HepG2 (cell line): Measurements from ENCODE around the gene EBF3. TPM values are rescaled to one million over a fixed set of nuclear protein-coding genes. Genes with fewer than 3 reads are reported as not detected.

Experiments
- ATAC-seq: fragments of 200-7000 bp; cut with Tn5 transposase; 3 replicates; pipeline ENCODE4 v1.9.1; 2020; ENCODE audit warnings: mild to moderate bottlenecking, moderate library complexity
- BruUV-seq: library from RNA; stranded (reverse); fragments of 400-500 nt; replicated peaks from 2 replicates; lab custom pipeline; 2021; lab: Mats Ljungman, UMichigan
- CTCF ChIA-PET: fragments of 300-600 bp; formaldehyde crosslinking; extraction: SDS; loops from one replicate; lab custom pipeline; 2021; ENCODE audit warnings: low total read pairs, inconsistent platforms, low intra/inter-chr PET ratio; lab: Yijun Ruan, JAX
- POLR2A ChIA-PET: fragments of 350-600 bp; sonication (Branson Sonifier 250); formaldehyde crosslinking; loops from one replicate; lab custom pipeline; 2020; ENCODE audit warnings: antibody characterized with exemption, inconsistent platforms; lab: Yijun Ruan, JAX
- DNase-seq: peaks from one replicate; pipeline ENCODE4 v3.0.0-alpha.2; 2015; ENCODE audit warnings: low spot score
- FAIRE-seq: peaks from 3 replicates; lab custom pipeline; 2011; peaks lifted over from hg19 to GRCh38; lab: Jason Lieb, UNC
- H2AFZ ChIP-seq: one replicate; pipeline ENCODE4 v1.6.1; 2011; ENCODE audit warnings: low read length, inconsistent platforms
- H3K27ac ChIP-seq: fragments of 300-600 bp; 3 replicates; pipeline ENCODE4 v1.8.0; 2011; ENCODE audit warnings: mixed run types, mild to moderate bottlenecking, mixed read lengths, low read length, inconsistent platforms; ENCODE audit not compliant: insufficient read depth; ENCODE audit errors: extremely low read length
- H3K27me3 ChIP-seq, 2 experiments: fragments of 200-600 bp in 1 of 2; 2 replicates in 1 of 2; 3 replicates in 1 of 2; pipeline versions ENCODE4 v1.6.0 to v1.8.0; 2011; ENCODE audit warnings: low read length in 2 of 2, mild to moderate bottlenecking in 2 of 2, moderate library complexity in 2 of 2, inconsistent platforms in 1 of 2; ENCODE audit not compliant: insufficient read depth in 2 of 2, control insufficient read depth in 1 of 2
- H3K36me3 ChIP-seq, 2 experiments: fragments of 200-600 bp in 1 of 2; replicated peaks in 1 of 2; 2 replicates in 1 of 2; 3 replicates in 1 of 2; pipeline versions ENCODE4 v1.5.1 to v1.8.0; 2011; ENCODE audit warnings: low read length in 2 of 2, inconsistent platforms in 1 of 2; ENCODE audit not compliant: insufficient read depth in 2 of 2, control insufficient read depth in 1 of 2
- H3K4me1 ChIP-seq: 2 replicates; pipeline ENCODE4 v1.5.1; 2012; ENCODE audit warnings: low read length, inconsistent platforms; ENCODE audit not compliant: insufficient read depth
- H3K4me2 ChIP-seq: 2 replicates; pipeline ENCODE4 v1.6.0; 2011; ENCODE audit warnings: low read depth, low read length, inconsistent platforms
- H3K4me3 ChIP-seq, 3 experiments: fragments of 200-600 bp in 1 of 3; sonication (generic), shearing (Covaris generic) in 1 of 3; replicated peaks in 1 of 3; 2 replicates each; pipeline ENCODE4 v1.5.1; 2011 to 2016; ENCODE audit warnings: low read length in 3 of 3, inconsistent platforms in 2 of 3, low read depth in 2 of 3, mild to moderate bottlenecking in 2 of 3, control low read depth in 1 of 3, mixed read lengths in 1 of 3; ENCODE audit not compliant: insufficient read depth in 1 of 3
- H3K79me2 ChIP-seq: one replicate; pipeline ENCODE4 v1.6.1; 2011; ENCODE audit warnings: low read length, inconsistent platforms; ENCODE audit not compliant: insufficient read depth
- H3K9ac ChIP-seq: 2 replicates; pipeline ENCODE4 v1.6.0; 2011; ENCODE audit warnings: mild to moderate bottlenecking, low read depth, low read length, inconsistent platforms; ENCODE audit not compliant: insufficient read depth
- H3K9me3 ChIP-seq: 2 replicates; pipeline ENCODE4 v1.5.1; 2012; ENCODE audit warnings: mild to moderate bottlenecking, low read length
- H4K20me1 ChIP-seq: 2 replicates; pipeline ENCODE4 v1.6.0; 2011; ENCODE audit warnings: inconsistent platforms, mild to moderate bottlenecking, low read length, moderate library complexity; ENCODE audit not compliant: insufficient read depth
- DMAP1 ChIP-seq: IDR thresholded peaks from 2 replicates; pipeline ENCODE4 v1.6.1; 2016
- HIC2 ChIP-seq: sonication (generic); formaldehyde crosslinking; IDR thresholded peaks from 2 replicates; pipeline ENCODE4 v1.9.0; 2022; ENCODE audit warnings: low read depth, missing genetic modification reagents
- NFYB ChIP-seq: sonication (generic); formaldehyde crosslinking; IDR thresholded peaks from 2 replicates; pipeline ENCODE4 v1.4.0; 2020; ENCODE audit warnings: missing genetic modification reagents
- NR1H2 ChIP-seq: sonication (generic); formaldehyde crosslinking; IDR thresholded peaks from 2 replicates; pipeline ENCODE4 v1.8.1; 2022; ENCODE audit warnings: low read depth, missing genetic modification reagents, borderline replicate concordance
- RFXANK ChIP-seq: IDR thresholded peaks from 2 replicates; pipeline ENCODE4 v1.6.1; 2016
- ZFAT ChIP-seq: sonication (generic); formaldehyde crosslinking; conservative IDR thresholded peaks from 2 replicates; pipeline ENCODE4 v1.8.1; 2023; ENCODE audit warnings: missing genetic modification reagents, inconsistent platforms
- ZNF281 ChIP-seq: sonication (generic); formaldehyde crosslinking; IDR thresholded peaks from 2 replicates; pipeline ENCODE4 v1.4.0; 2020; ENCODE audit warnings: missing genetic modification reagents, borderline replicate concordance
- WGBS: methylation state at CpG from one replicate; pipeline ENCODE4 v1.1.6; 2017; ENCODE audit warnings: low lambda C conversion rate; 5-methylcytosine and 5-hydroxymethylcytosine counted together
- in situ Hi-C: cut with HindIII; loops from 2 replicates; pipeline ENCODE4 v1.10.0; 2017; ENCODE audit warnings: low pct_unique_long_range_greater_than_20kb; ENCODE audit not compliant: extremely low pct_ligation_motif_present
- intact Hi-C: fragments of 100-400 bp; cut with micrococcal nuclease; formaldehyde crosslinking; loops from one replicate; pipeline ENCODE4 v1.10.0; 2022; ENCODE audit not compliant: unreplicated experiment
- polyA plus RNA-seq, 8 experiments: library from polyadenylated mRNA; depleted of rRNA in 3 of 8; stranded (reverse) in 7 of 8; unstranded in 1 of 8; fragments of >200 nt; fragmentation: Illumina TruSeq in 4 of 8; extraction: Trizol in 4 of 8; gene quantifications; 2 replicates each; pipeline versions ENCODE4 v1.2.1 to v1.2.3, GENCODE V29; 2011 to 2016; ENCODE audit warnings: low read depth in 4 of 8, missing spikeins in 1 of 8, mixed read lengths in 1 of 8; ENCODE audit not compliant: insufficient read depth in 1 of 8
- total RNA-seq, 5 experiments: library from RNA; depleted of rRNA; stranded (reverse); fragments of >200 nt; fragmentation: Illumina TruSeq; extraction: Trizol; gene quantifications; 2 replicates each; pipeline ENCODE4 v1.2.3, GENCODE V29; 2016; ENCODE audit warnings: low read depth in 1 of 5
- TF ChIP-seq, protein P1 (sequence below): sonication (generic); formaldehyde crosslinking; IDR thresholded peaks from 2 replicates; pipeline ENCODE4 v1.4.0; 2020; ENCODE audit warnings: missing genetic modification reagents, borderline replicate concordance
- TF ChIP-seq, protein P2 (sequence below): sonication (generic); formaldehyde crosslinking; IDR thresholded peaks from 2 replicates; pipeline ENCODE4 v1.4.0; 2020; ENCODE audit warnings: missing genetic modification reagents, low read depth, mild to moderate bottlenecking, borderline replicate concordance
- TF ChIP-seq, protein P3 (sequence below): sonication (generic); formaldehyde crosslinking; IDR thresholded peaks from 2 replicates; pipeline ENCODE4 v1.4.0; 2020; ENCODE audit warnings: missing genetic modification reagents, borderline replicate concordance

EBF3 gene
- total and polyA plus RNA-seq, 2 of the 13 experiments (the other 11 are each of a cell fraction or from before 2014, with no cell fraction given) = not detected

GRCh38 chr10:129919358-129919757 is 44.7 kb downstream of the EBF3 start:
- WGBS = no CpG with 5 or more reads among the region's 4 CpGs
- BruUV-seq = no TSS peak
- H3K9ac ChIP-seq = no peak overlapping the region
- TF ChIP-seq, protein P1, sequence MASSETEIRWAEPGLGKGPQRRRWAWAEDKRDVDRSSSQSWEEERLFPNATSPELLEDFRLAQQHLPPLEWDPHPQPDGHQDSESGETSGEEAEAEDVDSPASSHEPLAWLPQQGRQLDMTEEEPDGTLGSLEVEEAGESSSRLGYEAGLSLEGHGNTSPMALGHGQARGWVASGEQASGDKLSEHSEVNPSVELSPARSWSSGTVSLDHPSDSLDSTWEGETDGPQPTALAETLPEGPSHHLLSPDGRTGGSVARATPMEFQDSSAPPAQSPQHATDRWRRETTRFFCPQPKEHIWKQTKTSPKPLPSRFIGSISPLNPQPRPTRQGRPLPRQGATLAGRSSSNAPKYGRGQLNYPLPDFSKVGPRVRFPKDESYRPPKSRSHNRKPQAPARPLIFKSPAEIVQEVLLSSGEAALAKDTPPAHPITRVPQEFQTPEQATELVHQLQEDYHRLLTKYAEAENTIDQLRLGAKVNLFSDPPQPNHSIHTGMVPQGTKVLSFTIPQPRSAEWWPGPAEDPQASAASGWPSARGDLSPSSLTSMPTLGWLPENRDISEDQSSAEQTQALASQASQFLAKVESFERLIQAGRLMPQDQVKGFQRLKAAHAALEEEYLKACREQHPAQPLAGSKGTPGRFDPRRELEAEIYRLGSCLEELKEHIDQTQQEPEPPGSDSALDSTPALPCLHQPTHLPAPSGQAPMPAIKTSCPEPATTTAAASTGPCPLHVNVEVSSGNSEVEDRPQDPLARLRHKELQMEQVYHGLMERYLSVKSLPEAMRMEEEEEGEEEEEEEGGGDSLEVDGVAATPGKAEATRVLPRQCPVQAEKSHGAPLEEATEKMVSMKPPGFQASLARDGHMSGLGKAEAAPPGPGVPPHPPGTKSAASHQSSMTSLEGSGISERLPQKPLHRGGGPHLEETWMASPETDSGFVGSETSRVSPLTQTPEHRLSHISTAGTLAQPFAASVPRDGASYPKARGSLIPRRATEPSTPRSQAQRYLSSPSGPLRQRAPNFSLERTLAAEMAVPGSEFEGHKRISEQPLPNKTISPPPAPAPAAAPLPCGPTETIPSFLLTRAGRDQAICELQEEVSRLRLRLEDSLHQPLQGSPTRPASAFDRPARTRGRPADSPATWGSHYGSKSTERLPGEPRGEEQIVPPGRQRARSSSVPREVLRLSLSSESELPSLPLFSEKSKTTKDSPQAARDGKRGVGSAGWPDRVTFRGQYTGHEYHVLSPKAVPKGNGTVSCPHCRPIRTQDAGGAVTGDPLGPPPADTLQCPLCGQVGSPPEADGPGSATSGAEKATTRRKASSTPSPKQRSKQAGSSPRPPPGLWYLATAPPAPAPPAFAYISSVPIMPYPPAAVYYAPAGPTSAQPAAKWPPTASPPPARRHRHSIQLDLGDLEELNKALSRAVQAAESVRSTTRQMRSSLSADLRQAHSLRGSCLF = no peak
- TF ChIP-seq, protein P2, sequence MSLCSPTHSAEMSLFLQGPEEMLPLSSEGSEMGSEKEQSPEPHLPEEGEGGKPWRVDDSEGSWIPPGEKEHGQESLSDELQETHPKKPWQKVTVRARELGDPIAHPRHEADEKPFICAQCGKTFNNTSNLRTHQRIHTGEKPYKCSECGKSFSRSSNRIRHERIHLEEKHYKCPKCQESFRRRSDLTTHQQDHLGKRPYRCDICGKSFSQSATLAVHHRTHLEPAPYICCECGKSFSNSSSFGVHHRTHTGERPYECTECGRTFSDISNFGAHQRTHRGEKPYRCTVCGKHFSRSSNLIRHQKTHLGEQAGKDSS (CRISPR knock-in tag) = no peak
- TF ChIP-seq DMAP1 (no peak), ZNF281 (CRISPR knock-in tag) (no peak), RFXANK (CRISPR knock-in tag) (no peak), NR1H2 (CRISPR knock-in tag) (no peak), NFYB (CRISPR knock-in tag) (no peak), HIC2 (CRISPR knock-in tag) (no peak), ZFAT (CRISPR knock-in tag) (no peak)
- TF ChIP-seq, protein P3, sequence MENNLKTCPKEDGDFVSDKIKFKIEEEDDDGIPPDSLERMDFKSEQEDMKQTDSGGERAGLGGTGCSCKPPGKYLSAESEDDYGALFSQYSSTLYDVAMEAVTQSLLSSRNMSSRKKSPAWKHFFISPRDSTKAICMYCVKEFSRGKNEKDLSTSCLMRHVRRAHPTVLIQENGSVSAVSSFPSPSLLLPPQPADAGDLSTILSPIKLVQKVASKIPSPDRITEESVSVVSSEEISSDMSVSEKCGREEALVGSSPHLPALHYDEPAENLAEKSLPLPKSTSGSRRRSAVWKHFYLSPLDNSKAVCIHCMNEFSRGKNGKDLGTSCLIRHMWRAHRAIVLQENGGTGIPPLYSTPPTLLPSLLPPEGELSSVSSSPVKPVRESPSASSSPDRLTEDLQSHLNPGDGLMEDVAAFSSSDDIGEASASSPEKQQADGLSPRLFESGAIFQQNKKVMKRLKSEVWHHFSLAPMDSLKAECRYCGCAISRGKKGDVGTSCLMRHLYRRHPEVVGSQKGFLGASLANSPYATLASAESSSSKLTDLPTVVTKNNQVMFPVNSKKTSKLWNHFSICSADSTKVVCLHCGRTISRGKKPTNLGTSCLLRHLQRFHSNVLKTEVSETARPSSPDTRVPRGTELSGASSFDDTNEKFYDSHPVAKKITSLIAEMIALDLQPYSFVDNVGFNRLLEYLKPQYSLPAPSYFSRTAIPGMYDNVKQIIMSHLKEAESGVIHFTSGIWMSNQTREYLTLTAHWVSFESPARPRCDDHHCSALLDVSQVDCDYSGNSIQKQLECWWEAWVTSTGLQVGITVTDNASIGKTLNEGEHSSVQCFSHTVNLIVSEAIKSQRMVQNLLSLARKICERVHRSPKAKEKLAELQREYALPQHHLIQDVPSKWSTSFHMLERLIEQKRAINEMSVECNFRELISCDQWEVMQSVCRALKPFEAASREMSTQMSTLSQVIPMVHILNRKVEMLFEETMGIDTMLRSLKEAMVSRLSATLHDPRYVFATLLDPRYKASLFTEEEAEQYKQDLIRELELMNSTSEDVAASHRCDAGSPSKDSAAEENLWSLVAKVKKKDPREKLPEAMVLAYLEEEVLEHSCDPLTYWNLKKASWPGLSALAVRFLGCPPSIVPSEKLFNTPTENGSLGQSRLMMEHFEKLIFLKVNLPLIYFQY (CRISPR knock-in tag) = no peak

More at GRCh38 chr10:129919358-129919757, 44.7 kb downstream of the EBF3 start:
- no peaks in the 10 kb centered on the region for H4K20me1 ChIP-seq
- CTCF ChIA-PET = no interaction called here
- FAIRE-seq = no peak
- POLR2A ChIA-PET = no interaction called here
- in situ Hi-C loops = no loop called here
- ATAC-seq = no peak
- peaks cover 4 to 48% of the 10 kb centered on the region in 2 experiments for H3K27me3 ChIP-seq
- H3K79me2 ChIP-seq = no peaks in the 10 kb centered on the region
- H2AFZ ChIP-seq = no peak overlapping the region
- H3K9me3 ChIP-seq = no peaks in the 10 kb centered on the region
- no peak overlapping the region for H3K4me3 ChIP-seq
- intact Hi-C loops = no loop called here
- no peak overlapping the region for H3K4me2 ChIP-seq
- DNase-seq = no peak
- H3K4me1 ChIP-seq = no peaks in the 10 kb centered on the region
- no peaks in the 10 kb centered on the region for H3K36me3 ChIP-seq
- no peak overlapping the region for H3K27ac ChIP-seq
